ENCODE data around the gene SLC9A5.

The SLC9A5 gene

GRCh38 chr16:67228034-67228785 is 20.6 kb upstream of the SLC9A5 start:
- no peak for TF ChIP-seq CTCF (IDR thresholded peaks at IDR 0.05; ENCODE audit: low read depth, low read length, missing control alignments)
- no peak for DNase-seq (ENCODE audit: low read depth)
- H3K4me3 ChIP-seq (ENCODE audit: low read depth, low read length) = peak overlapping the region; percentile 89

DNA sequence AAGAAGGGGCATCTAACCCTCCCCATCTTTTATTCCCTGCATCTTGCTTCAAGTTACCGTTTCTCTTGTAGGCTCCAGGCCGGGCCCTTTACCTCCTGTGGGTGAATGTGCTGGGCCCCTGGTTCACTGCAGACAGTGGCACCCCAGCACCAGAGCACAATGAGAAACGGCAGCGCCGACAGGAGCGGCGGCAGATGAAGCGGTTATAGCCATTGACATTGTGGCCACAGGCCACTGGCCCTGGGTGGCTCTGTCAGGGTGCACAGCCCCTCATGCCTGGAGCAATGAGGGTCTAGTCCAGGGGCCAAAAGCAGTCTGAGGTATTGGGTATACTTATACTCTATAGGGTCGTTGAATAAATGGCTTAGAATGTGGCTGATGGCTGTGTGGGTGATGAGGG is 19.9 kb upstream of the SLC9A5 start:
- DNase-seq (ENCODE audit: low read depth) = no peak
- H3K4me3 ChIP-seq (ENCODE audit: low read depth, low read length) = no peak overlapping the region
- no peak for TF ChIP-seq CTCF (IDR thresholded peaks at IDR 0.05; ENCODE audit: low read depth, low read length, missing control alignments)

- no peak for TF ChIP-seq CTCF (IDR thresholded peaks at IDR 0.05; ENCODE audit: low read depth, low read length, missing control alignments)
- no peak overlapping the region for H3K4me3 ChIP-seq (ENCODE audit: low read depth, low read length)
- no peak for DNase-seq (ENCODE audit: low read depth)
Measured at GRCh38 chr16:67229906-67230808, 18.6 kb upstream of the SLC9A5 start.

- no peak for TF ChIP-seq CTCF (IDR thresholded peaks at IDR 0.05; ENCODE audit: low read depth, low read length, missing control alignments)
- H3K4me3 ChIP-seq (ENCODE audit: low read depth, low read length) = no peak overlapping the region
- DNase-seq (ENCODE audit: low read depth) = no peak
Measured at GRCh38 chr16:67230809-67231660, 17.7 kb upstream of the SLC9A5 start.

DNA sequence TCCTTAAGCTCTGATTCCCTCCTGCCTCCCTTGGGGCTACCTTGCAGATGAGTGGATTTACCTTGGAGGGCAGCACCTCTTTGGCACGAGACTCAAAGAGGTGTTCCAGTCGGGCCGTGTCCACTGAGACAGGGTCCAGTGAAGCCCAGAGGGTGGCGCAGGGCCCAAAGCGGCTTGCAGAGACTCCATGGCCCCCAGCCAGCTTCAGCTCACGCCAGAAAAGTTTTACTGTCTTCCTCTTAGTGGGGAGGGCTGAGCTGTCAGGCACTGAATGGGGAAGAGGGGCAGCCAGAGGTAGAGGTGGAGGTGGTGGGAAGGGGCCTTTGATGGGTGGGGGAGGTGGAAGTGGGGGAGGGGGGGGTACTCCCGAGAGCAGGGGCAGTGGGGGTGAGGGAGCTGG is 15.2 kb upstream of the SLC9A5 start:
- DNase-seq (ENCODE audit: low read depth) = no peak
- no peak for TF ChIP-seq CTCF (IDR thresholded peaks at IDR 0.05; ENCODE audit: low read depth, low read length, missing control alignments)
- H3K4me3 ChIP-seq (ENCODE audit: low read depth, low read length) = no peak overlapping the region

GRCh38 chr16:67234180-67234597 is 14.6 kb upstream of the SLC9A5 start:
- no peak for TF ChIP-seq CTCF (IDR thresholded peaks at IDR 0.05; ENCODE audit: low read depth, low read length, missing control alignments)
- DNase-seq (ENCODE audit: low read depth) = no peak
- no peak overlapping the region for H3K4me3 ChIP-seq (ENCODE audit: low read depth, low read length)
